Endodermal cell (in vitro differentiated cells): Measurements from ENCODE around the gene IFIT1. TPM values are rescaled to one million over a fixed set of nuclear protein-coding genes. Genes with fewer than 3 reads are reported as not detected.
"Not testable (repeated sequence)": the region's sequence is repeated elsewhere in the genome, so short reads cannot be mapped to it uniquely, and the experiment has no call there.

ENCODE experiments used
- DNase-seq: peaks from one replicate; pipeline ENCODE4 v3.0.0-alpha.2; 2017
- H3K27ac ChIP-seq: 2 replicates; pipeline ENCODE4 v1.5.1; 2013; ENCODE audit warnings: mild to moderate bottlenecking, low read depth, low read length, moderate library complexity
- H3K27me3 ChIP-seq: 2 replicates; pipeline ENCODE4 v1.6.1; 2013; ENCODE audit warnings: mild to moderate bottlenecking, low read length, moderate library complexity; ENCODE audit not compliant: insufficient read depth, control insufficient read depth, poor library complexity, severe bottlenecking
- H3K36me3 ChIP-seq: 2 replicates; pipeline ENCODE4 v1.7.0; 2013; ENCODE audit warnings: mild to moderate bottlenecking, low read length, moderate library complexity; ENCODE audit not compliant: control insufficient read depth, insufficient read depth
- H3K4me1 ChIP-seq: one replicate; pipeline ENCODE4 v1.7.0; 2013; ENCODE audit warnings: low read length; ENCODE audit not compliant: control insufficient read depth, insufficient read depth
- H3K4me3 ChIP-seq: 2 replicates; pipeline ENCODE4 v1.5.1; 2013; ENCODE audit warnings: mild to moderate bottlenecking, low read length, moderate library complexity
- H3K9ac ChIP-seq: 2 replicates; pipeline ENCODE4 v1.6.1; 2013; ENCODE audit warnings: mild to moderate bottlenecking, low read length, moderate library complexity; ENCODE audit not compliant: poor library complexity, severe bottlenecking; ENCODE audit errors: extremely low read depth
- H3K9me3 ChIP-seq: 2 replicates; pipeline ENCODE4 v1.6.1; 2013; ENCODE audit warnings: mild to moderate bottlenecking, low read length, moderate library complexity; ENCODE audit not compliant: control insufficient read depth
- H3K27ac Mint-ChIP-seq: 2 replicates; pipeline ENCODE4 v1.8.0; 2020; ENCODE audit warnings: mixed read lengths
- H3K27me3 Mint-ChIP-seq: 2 replicates; pipeline ENCODE4 v1.8.0; 2021; ENCODE audit warnings: mild to moderate bottlenecking, mixed read lengths; ENCODE audit not compliant: insufficient read depth
- H3K36me3 Mint-ChIP-seq: 2 replicates; pipeline ENCODE4 v1.8.0; 2020; ENCODE audit warnings: low read depth, mixed read lengths
- H3K4me1 Mint-ChIP-seq: 2 replicates; pipeline ENCODE4 v1.8.0; 2020; ENCODE audit warnings: mixed read lengths
- H3K4me3 Mint-ChIP-seq: 2 replicates; pipeline ENCODE4 v1.8.0; 2020; ENCODE audit warnings: mild to moderate bottlenecking, moderate library complexity, mixed read lengths
- H3K9me3 Mint-ChIP-seq: 2 replicates; pipeline ENCODE4 v1.8.0; 2020; ENCODE audit warnings: mild to moderate bottlenecking, mixed read lengths
- CTCF ChIP-seq: fragments of 200-600 bp; sonication (generic); conservative IDR thresholded peaks from 2 replicates; pipeline ENCODE4 v1.5.0; 2021; ENCODE audit warnings: antibody characterized with exemption, mild to moderate bottlenecking
- WGBS, 2 experiments: methylation state at CpG; one replicate each; pipeline versions ENCODE4 v1.1.5 to v1.1.7; 2013; ENCODE audit warnings: missing lambda C conversion rate in 2 of 2, mixed read lengths in 1 of 2; ENCODE audit not compliant: insufficient coverage in 1 of 2, insufficient read length in 1 of 2; 5-methylcytosine and 5-hydroxymethylcytosine counted together
- total RNA-seq, 2 donors: library from RNA; stranded (reverse); fragmentation: NEBNext Ultra II Directional in 1 of 2; extraction: Animal tissue kit (Norgen Biotek cat#: 25700) in 1 of 2; gene quantifications; 2 replicates in 1 of 2; 3 replicates in 1 of 2; pipeline ENCODE4 v1.2.1, GENCODE V29; 2021

The IFIT1 gene
- total RNA-seq, 2 donors from 2014 or later = 0.59 TPM; not detected in 1

GRCh38 chr10:89348481-89348880, 43.9 kb upstream of the IFIT1 start:
- Histone ChIP-seq H3K36me3 (no peaks in the 10 kb centered on the region), H3K4me1 (peaks cover 18% of the 10 kb centered on the region), H3K27me3 (no peaks in the 10 kb centered on the region), H3K27ac (no peak overlapping the region), H3K9me3 (no peaks in the 10 kb centered on the region), H3K4me3 (peak overlapping the region; percentile 16), H3K9ac (no peak overlapping the region)
- Mint-ChIP-seq H3K27me3 (no peaks in the 10 kb centered on the region), H3K4me3 (no peak overlapping the region), H3K4me1 (peaks cover 65% of the 10 kb centered on the region), H3K27ac (peak overlapping the region; percentile 55), H3K36me3 (no peaks in the 10 kb centered on the region), H3K9me3 (peaks cover 3% of the 10 kb centered on the region)
- 72% methylated on average over 2 to 5 of the region's 5 CpGs for WGBS, 2 experiments
- DNase-seq = no peak
- no peak for TF ChIP-seq CTCF

GRCh38 chr10:89348975-89349374, 43.4 kb upstream of the IFIT1 start:
- peaks cover 5% of the 10 kb centered on the region for H3K9me3 Mint-ChIP-seq
- TF ChIP-seq CTCF = no peak
- peak overlapping the region; percentile 16 for H3K4me3 ChIP-seq
- no peak overlapping the region for H3K27ac ChIP-seq
- H3K9me3 ChIP-seq = peaks cover under 1% of the 10 kb centered on the region
- no peaks in the 10 kb centered on the region for H3K36me3 Mint-ChIP-seq
- no peak overlapping the region for H3K4me3 Mint-ChIP-seq
- no peak for DNase-seq
- peaks cover 18% of the 10 kb centered on the region for H3K4me1 ChIP-seq
- H3K9ac ChIP-seq = no peak overlapping the region
- peaks cover 65% of the 10 kb centered on the region for H3K4me1 Mint-ChIP-seq
- H3K27ac Mint-ChIP-seq = peak overlapping the region; percentile 55
- no peaks in the 10 kb centered on the region for H3K36me3 ChIP-seq
- WGBS, 2 experiments = 78 to 90% methylated on average over 1 to 2 of the region's 2 CpGs
- H3K27me3 Mint-ChIP-seq = no peaks in the 10 kb centered on the region
- H3K27me3 ChIP-seq = no peaks in the 10 kb centered on the region

- 83 to 90% methylated on average over 1 to 7 of the region's 7 CpGs for WGBS, 2 experiments
- not testable (repeated sequence) for H3K9ac ChIP-seq, H3K27me3 ChIP-seq, H3K4me3 Mint-ChIP-seq, H3K36me3 Mint-ChIP-seq, H3K27me3 Mint-ChIP-seq, H3K4me3 ChIP-seq, H3K9me3 ChIP-seq, H3K36me3 ChIP-seq, H3K9me3 Mint-ChIP-seq, DNase-seq
- H3K27ac Mint-ChIP-seq = peak overlapping the region; percentile 83
- H3K4me1 ChIP-seq = peaks cover 18% of the 10 kb centered on the region
- H3K4me1 Mint-ChIP-seq = peaks cover 62% of the 10 kb centered on the region
- peak overlapping the region; percentile 71 for H3K27ac ChIP-seq
These were observed 41.6 kb upstream of the IFIT1 start for GRCh38 chr10:89350631-89351315.

GRCh38 chr10:89351412-89351779, 41.0 kb upstream of the IFIT1 start:
- H3K36me3 Mint-ChIP-seq = no peaks in the 10 kb centered on the region
- H3K27me3 ChIP-seq = no peaks in the 10 kb centered on the region
- H3K9me3 ChIP-seq = peaks cover 5% of the 10 kb centered on the region
- no peak overlapping the region for H3K4me3 Mint-ChIP-seq
- peak overlapping the region; percentile 20 for H3K9ac ChIP-seq
- H3K36me3 ChIP-seq = no peaks in the 10 kb centered on the region
- H3K27ac Mint-ChIP-seq = peak overlapping the region; percentile 83
- peaks cover 56% of the 10 kb centered on the region for H3K4me1 Mint-ChIP-seq
- 81% methylated on average over 1 of the region's 1 CpG; no CpG with 5 or more reads in 1 of the 2 experiments for WGBS, 2 experiments
- no peaks in the 10 kb centered on the region for H3K27me3 Mint-ChIP-seq
- peaks cover 18% of the 10 kb centered on the region for H3K4me1 ChIP-seq
- no peak for TF ChIP-seq CTCF
- no peak for DNase-seq
- H3K9me3 Mint-ChIP-seq = peaks cover 8% of the 10 kb centered on the region
- H3K4me3 ChIP-seq = no peak overlapping the region
- peak overlapping the region; percentile 71 for H3K27ac ChIP-seq
